ENCODE results near the gene SVOP.
"Not testable (repeated sequence)": the region's sequence is repeated elsewhere in the genome, so short reads cannot be mapped to it uniquely, and the experiment has no call there.

SVOP gene

DNA sequence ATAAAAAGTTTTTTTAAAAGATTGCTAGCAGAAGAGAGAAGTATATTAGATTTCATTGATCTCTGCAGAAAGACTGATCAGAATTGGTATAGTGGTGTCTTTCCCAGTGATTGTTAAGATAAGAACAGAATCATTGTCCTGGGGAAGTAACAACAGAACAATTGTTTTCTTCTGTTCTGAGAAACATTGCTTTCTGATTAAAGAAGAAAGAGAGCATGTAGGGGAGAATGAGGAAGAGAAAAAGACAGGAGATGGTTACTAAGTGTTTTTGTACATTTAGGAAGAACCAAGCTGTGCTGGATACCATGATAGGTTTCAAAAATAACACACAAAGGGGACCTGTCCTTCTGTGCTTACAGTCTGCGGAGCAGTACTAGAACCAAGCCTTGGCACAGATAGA is 36.5 kb upstream of the SVOP start:
- H3K4me3 ChIP-seq (ENCODE audit: low read length): no peak overlapping the region
- DNase-seq (ENCODE audit: low read depth): no peak
- TF ChIP-seq, protein P1, sequence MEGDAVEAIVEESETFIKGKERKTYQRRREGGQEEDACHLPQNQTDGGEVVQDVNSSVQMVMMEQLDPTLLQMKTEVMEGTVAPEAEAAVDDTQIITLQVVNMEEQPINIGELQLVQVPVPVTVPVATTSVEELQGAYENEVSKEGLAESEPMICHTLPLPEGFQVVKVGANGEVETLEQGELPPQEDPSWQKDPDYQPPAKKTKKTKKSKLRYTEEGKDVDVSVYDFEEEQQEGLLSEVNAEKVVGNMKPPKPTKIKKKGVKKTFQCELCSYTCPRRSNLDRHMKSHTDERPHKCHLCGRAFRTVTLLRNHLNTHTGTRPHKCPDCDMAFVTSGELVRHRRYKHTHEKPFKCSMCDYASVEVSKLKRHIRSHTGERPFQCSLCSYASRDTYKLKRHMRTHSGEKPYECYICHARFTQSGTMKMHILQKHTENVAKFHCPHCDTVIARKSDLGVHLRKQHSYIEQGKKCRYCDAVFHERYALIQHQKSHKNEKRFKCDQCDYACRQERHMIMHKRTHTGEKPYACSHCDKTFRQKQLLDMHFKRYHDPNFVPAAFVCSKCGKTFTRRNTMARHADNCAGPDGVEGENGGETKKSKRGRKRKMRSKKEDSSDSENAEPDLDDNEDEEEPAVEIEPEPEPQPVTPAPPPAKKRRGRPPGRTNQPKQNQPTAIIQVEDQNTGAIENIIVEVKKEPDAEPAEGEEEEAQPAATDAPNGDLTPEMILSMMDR (conservative IDR thresholded peaks at IDR 0.05; ENCODE audit: low read depth, low read length): no peak

DNA sequence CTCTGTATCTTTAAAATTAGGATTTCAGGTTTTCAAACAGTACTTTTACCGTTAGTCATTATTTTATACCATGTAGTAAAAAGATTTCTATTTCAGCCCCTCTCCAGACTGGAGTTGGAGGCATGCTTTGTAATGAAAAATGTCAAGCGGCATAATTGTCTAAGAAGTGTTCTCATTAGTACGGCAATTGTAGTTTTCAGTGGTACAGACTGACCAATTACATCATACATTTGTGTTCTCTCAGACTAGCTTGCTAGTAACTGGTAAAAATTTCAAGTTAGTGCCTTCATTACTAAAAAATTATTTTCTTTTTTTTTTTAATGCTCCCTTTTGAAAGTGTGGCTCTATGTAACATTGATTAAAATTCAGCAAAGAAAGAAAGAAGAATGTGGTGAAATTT is 36.0 kb upstream of the SVOP start:
- DNase-seq (ENCODE audit: low read depth): no peak
- H3K4me3 ChIP-seq (ENCODE audit: low read length): no peak overlapping the region
- TF ChIP-seq, protein P1 (conservative IDR thresholded peaks at IDR 0.05; ENCODE audit: low read depth, low read length): no peak

DNA sequence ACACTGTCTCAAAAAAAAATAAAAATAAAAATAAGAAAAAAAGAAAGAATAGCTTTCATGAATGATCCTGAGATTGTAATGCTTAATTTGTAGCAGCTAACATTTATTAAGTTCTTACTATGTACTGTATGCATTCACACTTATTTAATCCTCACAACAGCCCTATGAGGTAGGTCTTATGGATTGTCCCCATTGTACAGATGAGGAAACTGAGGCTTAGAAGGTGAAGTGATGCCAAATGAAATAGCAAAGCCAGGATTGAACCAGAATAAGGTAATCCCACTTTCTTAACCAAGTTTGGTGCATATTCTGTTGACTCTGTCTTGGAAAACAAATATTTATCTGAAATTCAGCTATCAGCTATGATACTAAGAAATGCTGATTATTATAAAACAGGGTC is 33.7 kb upstream of the SVOP start:
- no peak overlapping the region for H3K4me3 ChIP-seq (ENCODE audit: low read length)
- no peak for DNase-seq (ENCODE audit: low read depth)
- TF ChIP-seq, protein P1 (conservative IDR thresholded peaks at IDR 0.05; ENCODE audit: low read depth, low read length): no peak

GRCh38 chr12:109054124-109054513 is 33.3 kb upstream of the SVOP start:
- DNase-seq (ENCODE audit: low read depth); H3K4me3 ChIP-seq (ENCODE audit: low read length): not testable (repeated sequence)

- TF ChIP-seq, protein P1 (conservative IDR thresholded peaks at IDR 0.05; ENCODE audit: low read depth, low read length): no peak
- H3K4me3 ChIP-seq (ENCODE audit: low read length): peak overlapping the region; percentile 93
- no peak for DNase-seq (ENCODE audit: low read depth)
These were observed 32.7 kb upstream of the SVOP start for GRCh38 chr12:109053382-109054123.

- TF ChIP-seq, protein P1 (conservative IDR thresholded peaks at IDR 0.05; ENCODE audit: low read depth, low read length): no peak
- peak within 1 kb of the TSS; percentile 93 for H3K4me3 ChIP-seq (ENCODE audit: low read length)
- peak; percentile 45 for DNase-seq (ENCODE audit: low read depth)
These were observed 31.8 kb upstream of the SVOP start, which contains the start of gene USP30 for GRCh38 chr12:109052414-109053323. Gene USP30 (plus strand): TSS chr12:109052576. CDS start chr12:109052679, 103 bp downstream.

DNA sequence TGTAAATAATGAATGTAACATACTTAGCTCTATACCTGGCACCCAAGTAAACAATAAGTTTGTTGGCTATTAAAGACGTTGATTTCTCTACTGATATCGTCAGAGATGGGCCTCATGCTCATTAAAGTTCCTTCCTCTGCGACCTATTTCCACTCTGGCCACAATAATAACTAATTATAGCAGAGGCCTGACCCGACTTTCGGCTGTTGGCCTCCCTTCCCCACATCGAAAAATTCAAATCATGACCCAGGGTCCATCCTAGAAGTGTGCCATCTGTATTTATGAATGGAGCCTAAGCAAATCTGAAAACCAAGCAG is 31.2 kb upstream of the SVOP start:
- TF ChIP-seq, protein P1 (conservative IDR thresholded peaks at IDR 0.05; ENCODE audit: low read depth, low read length): no peak
- peak overlapping the region; percentile 93 for H3K4me3 ChIP-seq (ENCODE audit: low read length)
- no peak for DNase-seq (ENCODE audit: low read depth)

DNA sequence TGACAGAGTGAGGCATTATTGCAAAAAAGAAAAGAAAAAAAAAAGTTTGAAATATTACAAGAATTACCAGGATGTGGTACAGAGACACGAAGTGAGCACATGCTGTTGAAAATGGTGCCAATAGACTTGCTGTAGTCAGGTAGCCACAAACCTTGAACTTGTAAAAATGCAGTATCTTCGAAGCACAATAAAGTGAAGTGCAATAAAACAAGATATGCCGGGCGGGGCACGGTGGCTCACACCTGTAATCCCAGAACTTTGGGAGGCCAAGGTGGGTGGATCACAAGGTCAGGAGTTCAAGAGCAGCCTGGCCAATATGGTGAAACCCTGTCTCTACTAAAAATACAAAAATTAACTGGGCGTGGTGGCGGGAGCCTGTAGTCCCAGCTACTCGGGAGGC is 28.9 kb upstream of the SVOP start:
- DNase-seq (ENCODE audit: low read depth); H3K4me3 ChIP-seq (ENCODE audit: low read length): not testable (repeated sequence)

DNA sequence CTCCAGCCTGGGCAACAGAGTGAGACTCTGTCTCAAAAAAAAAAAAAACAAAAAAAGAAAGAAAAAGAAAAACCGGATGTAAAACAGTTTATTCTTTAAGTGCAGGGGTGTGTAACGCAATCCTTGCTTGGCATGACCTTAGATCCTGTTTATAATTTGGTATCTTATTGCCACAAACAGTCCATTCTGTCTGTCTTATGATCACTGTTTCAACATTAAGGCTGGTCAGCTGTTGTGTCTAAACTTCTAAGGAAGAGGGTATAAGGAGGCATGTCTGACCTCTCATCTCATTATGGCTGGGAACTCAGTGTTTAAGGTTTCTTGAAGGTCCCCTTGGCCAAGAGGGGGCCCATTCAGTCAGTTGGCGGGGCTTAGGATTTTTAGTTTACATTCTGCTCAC is 27.8 kb upstream of the SVOP start:
- DNase-seq (ENCODE audit: low read depth); H3K4me3 ChIP-seq (ENCODE audit: low read length): not testable (repeated sequence)
